WI38 (cell line): Measurements from ENCODE around the gene ZFP36L1.

Source experiments
- H3K4me3 ChIP-seq: 2 replicates; pipeline ENCODE4 v1.5.1; 2011; ENCODE audit warnings: low read depth, mild to moderate bottlenecking, control low read depth, low read length
- TF ChIP-seq, protein P1 (sequence below): IDR thresholded peaks from 2 replicates; pipeline ENCODE4 v1.5.1; 2012; ENCODE audit warnings: low read depth, mild to moderate bottlenecking, control low read depth, low read length

ZFP36L1 gene, protein sequence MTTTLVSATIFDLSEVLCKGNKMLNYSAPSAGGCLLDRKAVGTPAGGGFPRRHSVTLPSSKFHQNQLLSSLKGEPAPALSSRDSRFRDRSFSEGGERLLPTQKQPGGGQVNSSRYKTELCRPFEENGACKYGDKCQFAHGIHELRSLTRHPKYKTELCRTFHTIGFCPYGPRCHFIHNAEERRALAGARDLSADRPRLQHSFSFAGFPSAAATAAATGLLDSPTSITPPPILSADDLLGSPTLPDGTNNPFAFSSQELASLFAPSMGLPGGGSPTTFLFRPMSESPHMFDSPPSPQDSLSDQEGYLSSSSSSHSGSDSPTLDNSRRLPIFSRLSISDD

DNA sequence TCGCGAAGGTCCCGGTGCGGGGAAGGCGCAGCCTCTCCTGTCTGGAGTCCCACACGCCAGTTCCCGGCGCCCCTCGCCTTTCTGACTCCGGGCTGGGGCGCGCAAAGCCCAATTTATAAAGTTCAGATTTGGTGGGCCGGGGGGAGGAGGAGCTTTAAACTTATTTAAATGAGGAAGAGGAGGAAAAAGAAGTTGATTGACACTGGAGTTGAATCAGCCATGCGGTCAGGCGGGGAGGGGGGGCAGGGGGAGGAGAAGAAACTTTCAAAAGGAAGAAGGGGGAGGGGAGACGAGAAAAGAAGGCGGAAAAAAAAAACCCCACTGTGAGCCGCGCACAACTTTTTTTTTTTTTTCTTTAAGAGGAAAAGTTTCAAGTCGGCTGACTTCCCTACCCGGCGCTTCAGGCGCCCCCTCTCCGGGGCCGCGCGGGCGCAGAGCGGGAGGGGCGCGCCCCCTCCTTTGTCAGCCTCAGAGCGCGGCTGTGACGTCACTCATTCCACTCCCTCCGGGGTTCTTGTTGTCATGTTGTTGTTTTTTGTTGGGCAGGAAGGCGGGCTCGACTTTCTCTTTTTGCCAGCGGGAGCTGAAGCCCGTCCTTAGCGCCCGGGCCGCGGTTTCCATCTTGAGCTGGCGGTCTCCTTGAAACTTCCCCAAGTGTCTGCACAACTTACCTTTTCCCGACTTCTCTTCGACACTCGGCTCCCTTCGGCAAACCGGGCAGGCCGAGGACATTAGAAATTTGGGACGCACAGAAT lies at the start of gene ZFP36L1:
Gene ZFP36L1, minus strand, starts transcription at position 89 of the 755 bp plus-strand sequence. CDS start 129 bp downstream, outside the sequence.
- H3K4me3 ChIP-seq: peak within 1 kb of the TSS; percentile 100
- TF ChIP-seq, protein P1, sequence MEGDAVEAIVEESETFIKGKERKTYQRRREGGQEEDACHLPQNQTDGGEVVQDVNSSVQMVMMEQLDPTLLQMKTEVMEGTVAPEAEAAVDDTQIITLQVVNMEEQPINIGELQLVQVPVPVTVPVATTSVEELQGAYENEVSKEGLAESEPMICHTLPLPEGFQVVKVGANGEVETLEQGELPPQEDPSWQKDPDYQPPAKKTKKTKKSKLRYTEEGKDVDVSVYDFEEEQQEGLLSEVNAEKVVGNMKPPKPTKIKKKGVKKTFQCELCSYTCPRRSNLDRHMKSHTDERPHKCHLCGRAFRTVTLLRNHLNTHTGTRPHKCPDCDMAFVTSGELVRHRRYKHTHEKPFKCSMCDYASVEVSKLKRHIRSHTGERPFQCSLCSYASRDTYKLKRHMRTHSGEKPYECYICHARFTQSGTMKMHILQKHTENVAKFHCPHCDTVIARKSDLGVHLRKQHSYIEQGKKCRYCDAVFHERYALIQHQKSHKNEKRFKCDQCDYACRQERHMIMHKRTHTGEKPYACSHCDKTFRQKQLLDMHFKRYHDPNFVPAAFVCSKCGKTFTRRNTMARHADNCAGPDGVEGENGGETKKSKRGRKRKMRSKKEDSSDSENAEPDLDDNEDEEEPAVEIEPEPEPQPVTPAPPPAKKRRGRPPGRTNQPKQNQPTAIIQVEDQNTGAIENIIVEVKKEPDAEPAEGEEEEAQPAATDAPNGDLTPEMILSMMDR: no peak

DNA sequence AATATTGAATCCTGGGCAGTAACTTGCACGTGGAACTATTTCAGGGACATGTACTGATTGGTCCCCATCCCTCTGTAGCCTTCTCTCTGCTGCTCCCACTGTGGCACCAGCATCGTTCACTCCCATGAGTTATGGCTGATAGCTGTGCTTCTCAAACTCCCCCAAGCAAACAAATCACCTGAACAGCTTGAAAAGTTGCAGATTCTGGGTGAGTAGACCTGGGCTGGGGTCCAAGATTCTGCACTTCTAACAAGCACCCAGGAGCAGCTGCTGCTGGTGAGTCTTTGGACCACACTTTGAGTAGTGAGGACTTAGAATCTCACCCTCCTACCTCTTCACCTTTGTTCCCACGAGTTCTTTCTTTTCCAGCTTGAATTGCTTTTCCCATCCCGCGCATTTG lies 49.4 kb upstream of the ZFP36L1 start:
- TF ChIP-seq, protein P1: no peak
- H3K4me3 ChIP-seq: no peak overlapping the region

DNA sequence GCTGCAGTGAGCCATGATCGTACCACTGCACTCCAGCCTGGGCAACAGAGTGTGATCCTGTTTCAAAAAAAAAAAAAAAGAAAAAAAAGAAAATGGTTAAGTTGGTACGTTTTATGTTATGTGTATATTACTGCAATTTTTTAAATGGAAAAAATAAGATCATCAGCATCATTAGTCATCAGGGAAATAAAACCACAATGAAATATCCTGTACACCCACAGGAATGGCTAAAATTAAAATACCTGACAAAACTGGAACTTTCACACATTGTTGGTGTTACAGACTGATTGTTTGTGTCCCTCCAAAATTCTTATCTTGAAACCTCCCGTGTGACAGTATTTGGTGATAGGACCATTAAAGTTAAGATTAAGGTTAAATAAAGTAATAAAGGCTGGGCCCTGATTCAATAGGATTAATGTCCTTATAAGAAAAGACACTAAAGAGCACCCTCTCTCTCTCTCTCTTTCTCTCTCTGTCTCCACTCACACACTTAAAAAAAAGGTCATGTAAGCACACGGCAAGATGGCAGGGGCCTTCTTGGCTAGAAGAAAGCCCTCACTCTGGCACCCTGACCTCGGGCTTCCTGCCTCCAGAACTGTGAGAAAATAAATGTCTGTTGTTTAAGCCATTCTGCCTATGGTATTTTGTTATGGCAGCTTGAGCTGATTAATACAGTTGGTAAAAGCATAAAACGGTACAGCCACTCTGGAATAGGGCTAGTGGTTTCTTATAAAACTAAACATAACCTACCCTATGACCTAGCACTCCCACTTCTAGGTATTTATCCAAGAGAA lies 48.3 kb upstream of the ZFP36L1 start:
- H3K4me3 ChIP-seq: no peak overlapping the region
- TF ChIP-seq, protein P1: no peak

DNA sequence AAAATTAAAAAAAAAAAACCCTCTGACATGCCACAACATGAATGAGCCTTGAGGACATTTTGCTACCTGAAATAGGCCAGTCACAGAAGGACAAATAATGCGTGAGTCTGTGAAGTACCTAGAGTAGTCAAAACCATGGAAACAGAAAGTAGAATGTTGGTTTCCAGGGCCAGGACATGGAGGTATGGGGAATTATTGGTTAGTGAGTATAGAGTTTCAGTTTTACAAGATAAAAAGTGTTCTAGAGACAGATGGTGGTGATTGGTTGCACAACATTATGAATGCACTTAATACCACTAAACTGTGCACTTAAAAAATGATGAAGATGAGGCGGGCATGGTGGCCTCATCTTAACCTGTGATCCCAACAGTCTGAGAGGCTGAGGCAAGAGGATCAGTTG lies 47.6 kb upstream of the ZFP36L1 start:
- H3K4me3 ChIP-seq: no peak overlapping the region
- TF ChIP-seq, protein P1: no peak

DNA sequence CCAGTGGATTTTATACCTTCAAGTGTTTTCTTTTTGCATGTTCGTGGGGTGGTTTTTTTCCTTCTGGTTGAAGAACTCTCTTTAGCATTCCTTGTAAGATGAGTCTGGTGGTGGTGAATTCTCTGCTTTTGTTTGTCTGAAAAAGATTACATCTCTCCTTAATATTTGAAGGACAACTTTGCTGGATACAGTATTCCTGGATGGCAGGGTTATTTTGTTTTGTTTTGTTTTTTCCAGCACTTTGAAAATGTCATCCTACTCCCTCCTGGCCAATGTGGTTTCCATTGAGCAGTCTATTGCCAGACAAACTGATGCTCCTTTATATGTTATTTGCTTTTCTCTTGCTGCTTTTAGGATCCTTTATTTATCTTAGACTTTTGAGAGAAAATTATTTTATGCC lies 43.2 kb upstream of the ZFP36L1 start:
- no peak overlapping the region for H3K4me3 ChIP-seq
- TF ChIP-seq, protein P1: no peak

DNA sequence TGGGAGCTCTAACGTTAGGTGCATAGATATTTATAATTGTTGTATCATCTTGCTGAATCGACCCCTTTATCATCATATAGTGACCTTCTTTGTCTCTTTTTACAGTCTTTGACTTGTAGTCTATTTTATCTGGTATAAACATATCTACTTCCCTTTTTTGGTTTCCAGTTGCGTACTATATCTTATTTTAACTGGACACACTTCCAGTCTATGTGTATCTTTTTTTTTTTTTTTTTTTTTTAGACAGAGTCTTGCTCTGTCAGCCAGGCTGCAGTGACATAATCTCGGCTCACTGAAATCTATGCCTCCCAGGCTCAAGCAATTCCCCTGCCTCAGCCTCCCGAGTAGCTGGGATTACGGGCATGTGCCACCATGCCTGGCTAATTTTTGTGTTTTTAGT lies 41.9 kb upstream of the ZFP36L1 start:
- TF ChIP-seq, protein P1: no peak
- no peak overlapping the region for H3K4me3 ChIP-seq
